GM18858 (cell line): ENCODE measurements around the gene PRKCE.
"Not testable (repeated sequence)": the region's sequence is repeated elsewhere in the genome, so short reads cannot be mapped to it uniquely, and the experiment has no call there.

Experiments used
- ATAC-seq: cut with Tn5 transposase; IDR thresholded peaks from one replicate; pipeline ENCODE4 v1.9.1; 2021; ENCODE audit not compliant: unreplicated experiment

The PRKCE gene

GRCh38 chr2:45902380-45902779 lies 250.9 kb downstream of the PRKCE start:
- no peak for ATAC-seq

GRCh38 chr2:45902781-45903375 lies 251.4 kb downstream of the PRKCE start:
- no peak for ATAC-seq

GRCh38 chr2:45904267-45904945 lies 252.9 kb downstream of the PRKCE start:
- ATAC-seq: peak; percentile 68

DNA sequence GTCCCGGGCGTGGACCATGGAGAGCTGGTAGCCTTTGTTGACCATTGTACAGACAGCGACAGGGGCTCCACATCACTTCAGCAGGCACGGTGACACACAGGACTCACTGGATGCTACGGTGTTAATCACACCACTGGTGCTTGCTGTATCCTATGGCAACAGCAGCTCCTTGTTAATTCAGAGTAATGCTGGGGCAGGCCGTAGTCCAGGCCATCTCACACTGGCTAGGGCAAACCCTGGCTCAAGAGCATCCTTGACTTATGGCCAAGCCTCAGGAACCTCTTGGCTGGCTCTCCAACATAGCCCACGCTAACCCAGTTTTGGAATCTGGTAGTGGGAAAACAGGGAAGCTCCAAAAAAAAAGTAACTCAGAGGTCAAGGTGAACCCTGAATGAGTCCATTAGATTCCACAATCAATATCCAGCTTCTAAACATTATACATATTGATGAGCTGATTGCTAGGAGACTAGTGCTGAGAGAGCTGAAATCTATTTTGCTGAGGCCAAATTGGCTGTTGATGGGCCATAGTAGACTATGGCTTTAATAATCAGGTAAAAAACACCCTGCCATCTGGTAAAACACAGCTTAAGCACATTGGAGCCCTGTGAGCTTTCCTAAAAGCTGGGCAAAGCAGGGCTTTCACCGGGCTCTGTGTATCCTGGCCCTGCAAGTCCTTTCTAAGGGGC lies 253.6 kb downstream of the PRKCE start:
- no peak for ATAC-seq

DNA sequence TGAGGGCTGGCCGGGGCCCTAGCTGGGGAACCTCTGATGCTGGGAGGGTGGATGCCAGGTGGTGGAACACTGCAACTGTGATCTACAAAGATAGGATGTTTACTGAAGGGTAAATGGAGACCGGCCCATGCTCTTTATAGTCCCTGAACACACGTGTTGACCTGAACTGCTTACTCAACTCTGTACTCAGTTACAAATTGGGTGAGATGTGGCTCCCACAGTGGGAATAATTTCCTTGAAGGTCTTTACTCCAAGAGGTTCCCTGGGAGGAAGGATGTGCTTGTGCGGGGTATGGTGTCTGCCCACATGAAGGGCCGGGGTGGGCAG lies 254.1 kb downstream of the PRKCE start:
- ATAC-seq: no peak

DNA sequence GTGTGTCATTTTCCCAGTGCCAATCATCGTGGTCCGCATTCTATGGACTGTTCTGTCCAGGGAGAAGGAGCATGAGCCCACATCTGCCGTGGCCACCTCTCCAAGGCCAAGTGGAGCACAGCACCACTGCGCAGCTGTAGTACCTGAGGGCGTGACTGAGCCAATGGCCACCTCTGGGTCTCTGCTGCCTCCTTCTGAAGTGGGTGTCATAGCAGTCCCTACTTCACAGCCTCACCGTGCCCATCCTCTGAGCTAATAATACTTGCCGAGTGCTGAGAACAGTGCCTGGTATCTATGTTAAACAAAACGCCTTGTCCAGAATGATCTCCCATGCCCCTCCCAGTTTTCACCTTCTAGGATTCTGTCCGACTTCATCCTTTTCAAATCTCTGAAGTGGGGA lies 256.1 kb downstream of the PRKCE start:
- no peak for ATAC-seq

- no peak for ATAC-seq
Measured at GRCh38 chr2:45908316-45909170, 257.1 kb downstream of the PRKCE start.

- no peak for ATAC-seq
Measured at GRCh38 chr2:45909171-45909565, 257.7 kb downstream of the PRKCE start.

DNA sequence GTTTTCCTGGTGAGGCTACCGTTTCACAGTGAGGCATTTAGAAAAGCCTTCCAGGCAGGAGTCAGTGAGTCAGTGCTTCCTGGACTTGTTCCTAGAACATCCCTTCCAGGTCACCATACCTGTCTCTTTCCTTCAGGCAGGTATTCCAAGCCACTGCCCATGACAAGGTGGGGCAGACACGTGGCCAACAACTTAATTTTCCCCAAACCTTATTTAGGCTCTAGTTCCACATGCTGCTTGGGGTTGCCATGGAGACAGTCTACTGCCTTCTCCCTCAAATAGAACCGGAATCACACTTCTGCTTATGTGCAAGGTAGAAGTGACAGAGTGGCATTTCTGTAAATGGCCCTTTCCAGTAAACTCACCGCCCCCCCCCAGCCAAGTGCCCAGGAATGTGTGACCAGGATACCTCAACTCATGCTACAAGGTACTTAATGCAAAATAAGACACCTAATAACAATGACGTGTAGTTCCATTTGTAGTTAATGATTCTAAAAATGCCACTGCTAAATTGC lies 258.3 kb downstream of the PRKCE start:
- ATAC-seq: peak; percentile 75

- ATAC-seq: no peak
Measured at GRCh38 chr2:45910473-45911060, 259.1 kb downstream of the PRKCE start.

GRCh38 chr2:45911538-45911937 lies 260.1 kb downstream of the PRKCE start:
- ATAC-seq: no peak

DNA sequence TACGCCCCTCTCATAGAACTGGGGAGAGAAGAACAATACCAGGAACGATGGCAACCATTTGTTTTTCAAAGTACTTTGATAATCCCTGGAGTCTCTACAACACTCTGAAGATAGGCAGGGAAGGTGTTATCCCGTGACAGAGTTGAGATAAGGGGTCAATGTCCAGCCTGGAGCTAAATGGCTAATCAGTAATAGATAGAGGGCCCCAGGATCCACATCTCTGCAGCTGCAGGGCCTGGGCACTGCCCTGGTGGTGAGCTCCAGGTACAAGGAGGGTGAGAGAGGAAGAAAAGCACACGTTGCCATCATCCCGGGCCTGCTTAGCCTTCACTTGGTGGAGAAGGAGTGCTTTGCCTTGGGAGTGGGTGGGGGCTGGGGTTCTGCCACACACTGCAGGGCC lies 260.6 kb downstream of the PRKCE start:
- no peak for ATAC-seq

DNA sequence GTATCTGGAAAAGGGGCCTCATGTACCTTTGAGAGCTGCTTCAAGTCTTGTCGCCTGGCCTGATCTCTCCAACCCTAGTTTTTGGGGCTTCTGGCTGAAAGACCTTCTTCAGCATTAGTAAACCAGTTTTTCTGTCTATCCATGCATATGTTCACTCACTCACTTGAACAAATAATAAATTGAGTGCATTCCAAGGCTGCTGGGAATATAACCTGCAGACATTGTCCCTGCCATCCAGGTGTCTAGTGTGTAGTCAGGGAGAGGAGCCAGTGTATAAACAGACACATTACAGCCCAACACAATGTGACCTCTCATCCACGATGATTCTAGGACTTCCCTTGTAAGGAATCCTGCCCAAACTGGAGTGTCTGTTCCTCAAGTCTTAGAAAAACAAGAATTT lies 262.1 kb downstream of the PRKCE start:
- ATAC-seq: no peak

GRCh38 chr2:45915523-45915922 lies 264.0 kb downstream of the PRKCE start:
- ATAC-seq: no peak

DNA sequence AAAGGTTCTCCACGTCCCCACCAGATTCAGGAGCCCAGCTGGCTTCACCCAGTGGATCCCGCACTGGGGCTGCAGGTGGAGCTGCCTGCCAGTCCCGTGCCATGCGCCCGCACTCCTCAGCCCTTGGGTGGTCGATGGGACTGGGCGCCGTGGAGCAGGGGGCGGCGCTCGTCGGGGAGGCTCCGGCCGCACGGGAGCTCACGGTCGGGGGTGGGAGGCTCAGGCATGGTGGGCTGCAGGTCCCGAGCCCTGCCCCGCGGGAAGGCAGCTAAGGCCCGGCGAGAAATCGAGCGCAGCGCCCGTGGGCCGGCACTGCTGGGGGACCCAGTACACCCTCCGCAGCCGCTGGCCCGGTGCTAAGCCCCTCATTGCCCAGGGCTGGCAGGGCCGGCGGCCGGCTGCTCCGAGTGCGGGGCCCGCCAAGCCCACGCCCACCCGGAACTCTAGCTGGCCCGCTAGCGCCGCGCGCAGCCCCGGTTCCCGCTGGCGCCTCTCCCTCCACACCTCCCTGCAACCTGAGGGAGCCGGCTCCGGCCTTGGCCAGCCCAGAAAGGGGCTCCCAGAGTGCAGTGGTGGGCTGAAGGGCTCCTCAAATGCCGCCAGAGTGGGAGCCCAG lies 266.2 kb downstream of the PRKCE start:
- not testable (repeated sequence) for ATAC-seq

- no peak for ATAC-seq
Measured at GRCh38 chr2:45918463-45919159, 267.1 kb downstream of the PRKCE start.

DNA sequence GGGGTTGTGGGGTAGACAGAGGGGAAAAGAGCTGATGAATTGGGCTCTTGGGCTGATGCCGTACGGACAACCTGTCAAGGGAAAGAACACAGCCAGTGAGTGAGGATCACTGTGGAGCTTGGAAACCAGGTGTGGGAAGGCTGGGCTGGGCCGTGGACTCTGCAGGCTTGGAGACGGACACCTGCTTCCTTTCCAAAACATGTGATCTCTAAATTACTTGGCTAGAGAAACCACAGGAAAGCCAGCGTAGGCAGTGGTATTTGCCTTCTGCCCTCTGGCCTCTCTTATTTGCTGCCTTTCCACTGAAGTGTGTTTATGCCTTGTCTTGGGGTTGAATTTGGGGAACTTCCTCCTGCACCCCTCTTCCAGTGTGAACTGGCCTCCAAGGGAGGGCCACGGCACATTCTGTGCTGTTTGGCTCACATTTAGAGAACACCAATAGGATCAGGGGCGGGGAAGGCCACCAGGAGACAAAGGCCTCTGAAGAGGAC lies 267.7 kb downstream of the PRKCE start:
- ATAC-seq: no peak

GRCh38 chr2:45919711-45920111 lies 268.2 kb downstream of the PRKCE start:
- ATAC-seq: no peak

DNA sequence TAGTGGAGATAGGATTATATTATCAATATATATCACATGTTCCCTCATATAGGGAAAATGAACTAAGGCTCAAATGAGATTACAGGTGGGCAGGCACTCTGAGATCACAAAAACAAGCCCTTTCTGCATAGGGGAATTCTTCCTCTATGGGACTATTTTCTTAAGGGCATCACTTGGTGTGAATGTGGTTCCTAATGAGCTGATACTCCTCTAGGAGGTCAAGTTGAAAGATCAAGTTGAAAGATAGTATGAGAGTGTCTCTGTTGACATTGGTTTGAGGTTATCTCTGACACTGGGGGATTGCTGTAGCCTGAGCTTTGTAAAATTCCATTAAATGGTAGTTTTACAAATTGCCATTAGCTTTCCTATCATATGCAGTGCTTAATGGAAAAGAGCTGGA lies 270.4 kb downstream of the PRKCE start:
- no peak for ATAC-seq

GRCh38 chr2:45922577-45922988 lies 271.1 kb downstream of the PRKCE start:
- no peak for ATAC-seq
